Measurements from ENCODE around the gene TBC1D1.

DNA sequence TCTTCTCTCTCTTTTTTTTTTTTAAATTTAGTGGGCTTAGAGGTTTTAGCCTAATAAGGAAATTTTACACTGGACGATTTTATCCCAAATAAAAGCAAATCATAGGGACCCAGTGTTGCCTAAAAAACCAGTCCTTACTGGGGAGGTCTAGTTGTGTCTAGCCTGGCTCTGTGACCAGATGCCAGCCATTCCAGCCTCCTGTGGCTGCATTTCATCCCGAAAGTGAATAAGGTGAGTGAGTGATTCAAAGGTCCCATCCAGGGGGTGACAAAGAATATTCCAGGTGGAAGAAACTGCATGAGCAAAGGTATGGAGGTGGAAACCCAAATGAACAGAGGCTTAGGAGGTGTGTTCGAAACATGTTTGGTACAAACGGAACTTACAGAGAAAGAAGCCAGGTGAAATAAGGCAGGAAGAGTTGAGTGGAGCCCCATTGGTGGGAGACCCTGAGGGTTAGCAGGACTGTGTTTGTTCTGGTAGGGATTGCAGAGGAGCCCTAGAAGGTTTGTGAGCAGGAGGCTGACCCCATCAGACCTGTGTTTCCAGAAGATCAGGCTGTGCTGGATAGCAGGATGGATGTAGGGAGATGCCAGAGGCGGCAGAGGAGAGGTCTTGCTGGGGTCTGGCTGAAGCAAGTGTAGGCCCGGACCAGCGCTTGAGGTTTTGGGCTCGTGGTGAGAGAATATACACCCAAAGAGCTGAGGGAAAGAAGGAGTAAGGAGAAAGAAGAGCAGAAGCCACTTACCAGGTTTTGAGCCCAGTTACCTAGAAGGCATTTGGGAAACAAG, 100.9 kb downstream of the TBC1D1 start:
- TF ChIP-seq CTCF (IDR thresholded peaks at IDR 0.05; ENCODE audit: low read depth, low read length, poor library complexity, severe bottlenecking) (no peak), EZH2phosphoT487 (IDR thresholded peaks at IDR 0.05; ENCODE audit: borderline replicate concordance, low read length) (no peak)

All from DOHH2 (cell line).